ENCODE measurements around the gene CDH11. TPM values are rescaled to one million over a fixed set of nuclear protein-coding genes. Genes with fewer than 3 reads are reported as not detected.

Gene CDH11
- total RNA-seq, 1 donor from 2014 or later: 42.6 TPM

DNA sequence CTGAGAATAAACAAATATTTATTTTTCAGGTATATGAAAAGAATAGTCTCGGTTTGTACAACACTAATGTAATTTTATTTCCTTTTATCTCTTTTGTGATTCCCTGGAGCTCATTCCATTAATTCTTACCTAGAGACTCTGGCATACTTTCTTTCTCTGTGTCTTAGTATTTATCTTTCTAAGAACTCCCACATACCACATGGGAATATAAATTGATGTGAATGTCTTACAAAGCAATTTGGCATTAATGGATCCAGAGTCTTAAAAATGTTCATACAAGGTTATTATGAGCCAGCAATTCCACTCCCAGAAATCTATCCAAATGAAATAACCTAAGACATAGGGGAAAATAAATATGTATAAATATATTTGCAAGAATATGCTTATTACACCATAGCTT lies 202.7 kb downstream of the CDH11 start:
- Mint-ChIP-seq H3K9me3 (ENCODE audit: unreplicated experiment) (no peaks in the 10 kb centered on the region), H3K27me3 (ENCODE audit: unreplicated experiment) (no peaks in the 10 kb centered on the region), H3K36me3 (ENCODE audit: low read depth, unreplicated experiment) (no peaks in the 10 kb centered on the region), H3K27ac (ENCODE audit: unreplicated experiment) (no peak overlapping the region), H3K4me3 (ENCODE audit: unreplicated experiment) (no peak overlapping the region), H3K4me1 (ENCODE audit: unreplicated experiment) (no peaks in the 10 kb centered on the region)
- no peak for DNase-seq (ENCODE audit: low spot score)
- TF ChIP-seq, protein P1, sequence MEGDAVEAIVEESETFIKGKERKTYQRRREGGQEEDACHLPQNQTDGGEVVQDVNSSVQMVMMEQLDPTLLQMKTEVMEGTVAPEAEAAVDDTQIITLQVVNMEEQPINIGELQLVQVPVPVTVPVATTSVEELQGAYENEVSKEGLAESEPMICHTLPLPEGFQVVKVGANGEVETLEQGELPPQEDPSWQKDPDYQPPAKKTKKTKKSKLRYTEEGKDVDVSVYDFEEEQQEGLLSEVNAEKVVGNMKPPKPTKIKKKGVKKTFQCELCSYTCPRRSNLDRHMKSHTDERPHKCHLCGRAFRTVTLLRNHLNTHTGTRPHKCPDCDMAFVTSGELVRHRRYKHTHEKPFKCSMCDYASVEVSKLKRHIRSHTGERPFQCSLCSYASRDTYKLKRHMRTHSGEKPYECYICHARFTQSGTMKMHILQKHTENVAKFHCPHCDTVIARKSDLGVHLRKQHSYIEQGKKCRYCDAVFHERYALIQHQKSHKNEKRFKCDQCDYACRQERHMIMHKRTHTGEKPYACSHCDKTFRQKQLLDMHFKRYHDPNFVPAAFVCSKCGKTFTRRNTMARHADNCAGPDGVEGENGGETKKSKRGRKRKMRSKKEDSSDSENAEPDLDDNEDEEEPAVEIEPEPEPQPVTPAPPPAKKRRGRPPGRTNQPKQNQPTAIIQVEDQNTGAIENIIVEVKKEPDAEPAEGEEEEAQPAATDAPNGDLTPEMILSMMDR (IDR thresholded peaks at IDR 0.05; ENCODE audit: unreplicated experiment): no peak

DNA sequence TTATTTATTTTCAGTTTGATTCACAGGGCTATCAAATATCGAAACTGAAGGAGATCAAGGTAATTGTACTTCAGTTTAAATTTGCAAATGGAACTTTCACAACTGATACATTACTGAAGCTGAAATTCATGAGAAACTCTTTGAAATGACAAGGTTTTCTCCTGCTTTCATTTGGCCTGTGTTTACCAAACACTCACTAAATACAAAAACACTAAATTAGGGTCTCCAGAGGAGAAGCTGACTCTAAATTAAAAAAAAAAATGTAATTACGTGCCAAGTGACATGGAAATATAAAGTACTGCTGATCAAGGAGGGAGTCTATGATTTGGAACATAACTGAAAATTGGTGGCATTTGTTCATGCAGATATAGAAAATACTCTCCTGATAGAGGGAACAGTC lies 205.8 kb downstream of the CDH11 start:
- Mint-ChIP-seq H3K36me3 (ENCODE audit: low read depth, unreplicated experiment) (no peaks in the 10 kb centered on the region), H3K9me3 (ENCODE audit: unreplicated experiment) (no peaks in the 10 kb centered on the region), H3K27me3 (ENCODE audit: unreplicated experiment) (no peaks in the 10 kb centered on the region), H3K27ac (ENCODE audit: unreplicated experiment) (no peak overlapping the region), H3K4me1 (ENCODE audit: unreplicated experiment) (no peaks in the 10 kb centered on the region), H3K4me3 (ENCODE audit: unreplicated experiment) (no peak overlapping the region)
- TF ChIP-seq, protein P1 (IDR thresholded peaks at IDR 0.05; ENCODE audit: unreplicated experiment): no peak
- no peak for DNase-seq (ENCODE audit: low spot score)

DNA sequence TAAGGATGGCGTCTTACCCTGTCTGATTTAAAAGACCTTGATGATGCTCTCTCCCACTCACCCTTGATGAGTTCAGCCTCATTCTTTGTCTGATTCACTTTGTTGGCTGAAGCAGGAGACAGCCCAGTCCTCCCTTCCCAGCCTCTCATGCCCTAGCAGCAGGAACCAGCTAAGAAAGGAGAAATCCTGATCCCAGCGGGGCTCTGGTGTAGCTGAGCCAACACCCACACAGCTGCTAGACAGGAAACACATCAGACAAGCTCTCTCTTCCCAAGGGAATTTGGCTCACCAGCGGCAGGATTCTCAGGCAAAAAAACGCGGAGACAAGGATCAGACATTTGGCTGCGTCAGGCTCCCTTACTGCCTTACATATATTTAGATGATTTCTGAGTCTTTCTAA lies 211.5 kb downstream of the CDH11 start:
- Mint-ChIP-seq H3K9me3 (ENCODE audit: unreplicated experiment) (no peaks in the 10 kb centered on the region), H3K27me3 (ENCODE audit: unreplicated experiment) (peaks cover 2% of the 10 kb centered on the region), H3K4me1 (ENCODE audit: unreplicated experiment) (peaks cover 6% of the 10 kb centered on the region), H3K4me3 (ENCODE audit: unreplicated experiment) (no peak overlapping the region), H3K27ac (ENCODE audit: unreplicated experiment) (no peak overlapping the region), H3K36me3 (ENCODE audit: low read depth, unreplicated experiment) (no peaks in the 10 kb centered on the region)
- TF ChIP-seq, protein P1 (IDR thresholded peaks at IDR 0.05; ENCODE audit: unreplicated experiment): no peak
- DNase-seq (ENCODE audit: low spot score): no peak

DNA sequence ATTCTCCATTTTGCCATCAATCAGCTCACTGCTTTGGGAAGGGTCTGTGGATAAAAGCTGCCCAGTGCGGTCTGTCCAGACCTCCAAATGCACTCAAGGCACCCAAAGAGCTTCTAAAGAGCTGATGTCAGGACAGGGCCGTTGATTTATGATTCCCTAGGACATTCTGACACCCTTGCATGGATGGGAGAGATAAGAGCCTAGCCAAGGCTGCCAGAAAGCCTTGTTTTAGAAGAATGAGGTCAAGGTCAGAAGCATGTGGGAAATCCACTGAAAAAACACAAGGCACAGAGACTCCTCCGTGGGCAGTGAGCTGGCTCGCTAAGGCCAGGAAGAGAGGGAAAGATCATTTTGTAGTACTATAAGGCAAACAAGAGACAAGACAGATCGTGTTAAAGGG lies 214.0 kb downstream of the CDH11 start:
- Mint-ChIP-seq H3K4me3 (ENCODE audit: unreplicated experiment) (no peak overlapping the region), H3K9me3 (ENCODE audit: unreplicated experiment) (no peaks in the 10 kb centered on the region), H3K36me3 (ENCODE audit: low read depth, unreplicated experiment) (no peaks in the 10 kb centered on the region), H3K27me3 (ENCODE audit: unreplicated experiment) (peaks cover 2% of the 10 kb centered on the region), H3K27ac (ENCODE audit: unreplicated experiment) (no peak overlapping the region), H3K4me1 (ENCODE audit: unreplicated experiment) (peaks cover 6% of the 10 kb centered on the region)
- no peak for DNase-seq (ENCODE audit: low spot score)
- TF ChIP-seq, protein P1 (IDR thresholded peaks at IDR 0.05; ENCODE audit: unreplicated experiment): no peak

DNA sequence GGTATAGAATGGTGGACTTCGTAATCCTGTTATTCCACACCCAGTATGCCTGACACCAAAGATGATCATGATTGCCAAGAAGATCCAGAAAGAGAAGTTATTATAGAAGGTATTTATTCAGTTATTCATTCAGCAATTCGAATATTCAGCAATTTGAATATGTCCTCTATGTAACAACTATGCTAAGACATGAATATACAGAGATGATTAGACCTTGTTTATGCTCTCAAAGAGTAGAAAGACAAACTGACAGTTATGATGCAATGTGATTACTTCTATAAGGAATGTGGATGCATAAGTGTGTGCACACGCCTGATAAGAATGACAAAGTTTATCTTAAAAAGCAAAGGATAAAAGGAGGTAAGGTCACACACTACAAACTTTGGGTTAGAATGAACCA lies 218.1 kb downstream of the CDH11 start:
- H3K4me3 Mint-ChIP-seq (ENCODE audit: unreplicated experiment): no peak overlapping the region

More for the DNA sequence above, 218.1 kb downstream of the CDH11 start:
- Mint-ChIP-seq H3K27me3 (ENCODE audit: unreplicated experiment) (no peaks in the 10 kb centered on the region), H3K4me1 (ENCODE audit: unreplicated experiment) (no peaks in the 10 kb centered on the region), H3K9me3 (ENCODE audit: unreplicated experiment) (no peaks in the 10 kb centered on the region), H3K36me3 (ENCODE audit: low read depth, unreplicated experiment) (no peaks in the 10 kb centered on the region), H3K27ac (ENCODE audit: unreplicated experiment) (no peak overlapping the region)
- TF ChIP-seq, protein P1 (IDR thresholded peaks at IDR 0.05; ENCODE audit: unreplicated experiment): no peak
- no peak for DNase-seq (ENCODE audit: low spot score)

Measured in endothelial cell (in vitro differentiated cells).